ENCODE results near the gene DCAF17.

DNA sequence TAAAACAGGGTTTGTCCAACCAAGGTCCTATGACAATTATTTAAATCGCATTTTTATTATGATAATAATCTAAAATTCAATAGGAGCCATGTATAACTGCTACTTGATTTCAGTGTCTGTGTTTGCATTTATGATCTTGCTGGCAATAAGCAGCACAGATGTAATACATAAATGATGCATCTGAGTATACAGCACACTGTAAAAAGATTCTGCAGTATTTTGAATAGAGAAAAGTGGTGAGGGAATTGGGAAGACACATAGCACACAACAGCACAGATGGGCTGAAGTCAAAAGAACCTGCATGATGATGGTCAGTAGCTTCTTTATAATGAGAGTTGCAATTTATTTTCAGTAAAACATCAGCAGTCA lies 26.4 kb upstream of the DCAF17 start:
- TF ChIP-seq, protein P1, sequence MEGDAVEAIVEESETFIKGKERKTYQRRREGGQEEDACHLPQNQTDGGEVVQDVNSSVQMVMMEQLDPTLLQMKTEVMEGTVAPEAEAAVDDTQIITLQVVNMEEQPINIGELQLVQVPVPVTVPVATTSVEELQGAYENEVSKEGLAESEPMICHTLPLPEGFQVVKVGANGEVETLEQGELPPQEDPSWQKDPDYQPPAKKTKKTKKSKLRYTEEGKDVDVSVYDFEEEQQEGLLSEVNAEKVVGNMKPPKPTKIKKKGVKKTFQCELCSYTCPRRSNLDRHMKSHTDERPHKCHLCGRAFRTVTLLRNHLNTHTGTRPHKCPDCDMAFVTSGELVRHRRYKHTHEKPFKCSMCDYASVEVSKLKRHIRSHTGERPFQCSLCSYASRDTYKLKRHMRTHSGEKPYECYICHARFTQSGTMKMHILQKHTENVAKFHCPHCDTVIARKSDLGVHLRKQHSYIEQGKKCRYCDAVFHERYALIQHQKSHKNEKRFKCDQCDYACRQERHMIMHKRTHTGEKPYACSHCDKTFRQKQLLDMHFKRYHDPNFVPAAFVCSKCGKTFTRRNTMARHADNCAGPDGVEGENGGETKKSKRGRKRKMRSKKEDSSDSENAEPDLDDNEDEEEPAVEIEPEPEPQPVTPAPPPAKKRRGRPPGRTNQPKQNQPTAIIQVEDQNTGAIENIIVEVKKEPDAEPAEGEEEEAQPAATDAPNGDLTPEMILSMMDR (IDR thresholded peaks at IDR 0.05), result no peak
- TF ChIP-seq EZH2 (IDR thresholded peaks at IDR 0.05; ENCODE audit: borderline replicate concordance, insufficient read depth, low read depth, low read length, poor library complexity, severe bottlenecking), result no peak
